GM12872 (cell line): ENCODE results near the gene ABCC11.

Source experiments
- TF ChIP-seq, protein P1 (sequence below): IDR thresholded peaks from 3 replicates; pipeline ENCODE4 v1.5.1; 2011; ENCODE audit warnings: low read depth, mild to moderate bottlenecking, low read length, moderate library complexity; ENCODE audit not compliant: insufficient read depth

ABCC11 gene

DNA sequence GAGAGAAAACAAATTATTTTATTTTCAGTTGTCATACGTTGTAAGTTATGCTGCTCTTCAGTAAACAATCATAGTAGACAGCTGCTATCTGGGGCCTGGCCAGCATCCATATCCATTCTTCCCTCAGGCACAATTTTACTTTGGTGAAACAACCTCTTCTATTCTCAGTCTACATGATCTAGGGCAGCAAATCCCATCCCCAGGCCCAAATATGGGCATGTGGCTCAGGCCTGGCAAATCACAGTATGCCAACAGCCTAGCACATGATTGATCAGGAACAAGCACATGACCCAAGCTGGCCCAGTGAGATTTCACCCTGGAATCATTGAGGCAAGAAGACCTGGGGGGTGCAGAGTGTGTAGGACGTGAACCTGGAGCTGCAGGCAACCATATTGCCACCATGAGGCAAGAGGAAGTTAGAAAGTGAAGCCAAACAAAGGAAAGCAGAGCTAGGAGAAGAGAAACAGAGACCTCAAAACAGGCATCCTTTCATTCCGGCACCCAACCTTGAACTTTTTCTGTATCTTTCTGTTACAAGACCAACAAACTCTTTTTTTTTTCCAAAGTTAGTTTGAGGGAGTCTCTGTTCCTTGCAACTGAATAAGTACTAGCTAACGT lies 81.3 kb downstream of the ABCC11 start:
- TF ChIP-seq, protein P1, sequence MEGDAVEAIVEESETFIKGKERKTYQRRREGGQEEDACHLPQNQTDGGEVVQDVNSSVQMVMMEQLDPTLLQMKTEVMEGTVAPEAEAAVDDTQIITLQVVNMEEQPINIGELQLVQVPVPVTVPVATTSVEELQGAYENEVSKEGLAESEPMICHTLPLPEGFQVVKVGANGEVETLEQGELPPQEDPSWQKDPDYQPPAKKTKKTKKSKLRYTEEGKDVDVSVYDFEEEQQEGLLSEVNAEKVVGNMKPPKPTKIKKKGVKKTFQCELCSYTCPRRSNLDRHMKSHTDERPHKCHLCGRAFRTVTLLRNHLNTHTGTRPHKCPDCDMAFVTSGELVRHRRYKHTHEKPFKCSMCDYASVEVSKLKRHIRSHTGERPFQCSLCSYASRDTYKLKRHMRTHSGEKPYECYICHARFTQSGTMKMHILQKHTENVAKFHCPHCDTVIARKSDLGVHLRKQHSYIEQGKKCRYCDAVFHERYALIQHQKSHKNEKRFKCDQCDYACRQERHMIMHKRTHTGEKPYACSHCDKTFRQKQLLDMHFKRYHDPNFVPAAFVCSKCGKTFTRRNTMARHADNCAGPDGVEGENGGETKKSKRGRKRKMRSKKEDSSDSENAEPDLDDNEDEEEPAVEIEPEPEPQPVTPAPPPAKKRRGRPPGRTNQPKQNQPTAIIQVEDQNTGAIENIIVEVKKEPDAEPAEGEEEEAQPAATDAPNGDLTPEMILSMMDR, result no peak

DNA sequence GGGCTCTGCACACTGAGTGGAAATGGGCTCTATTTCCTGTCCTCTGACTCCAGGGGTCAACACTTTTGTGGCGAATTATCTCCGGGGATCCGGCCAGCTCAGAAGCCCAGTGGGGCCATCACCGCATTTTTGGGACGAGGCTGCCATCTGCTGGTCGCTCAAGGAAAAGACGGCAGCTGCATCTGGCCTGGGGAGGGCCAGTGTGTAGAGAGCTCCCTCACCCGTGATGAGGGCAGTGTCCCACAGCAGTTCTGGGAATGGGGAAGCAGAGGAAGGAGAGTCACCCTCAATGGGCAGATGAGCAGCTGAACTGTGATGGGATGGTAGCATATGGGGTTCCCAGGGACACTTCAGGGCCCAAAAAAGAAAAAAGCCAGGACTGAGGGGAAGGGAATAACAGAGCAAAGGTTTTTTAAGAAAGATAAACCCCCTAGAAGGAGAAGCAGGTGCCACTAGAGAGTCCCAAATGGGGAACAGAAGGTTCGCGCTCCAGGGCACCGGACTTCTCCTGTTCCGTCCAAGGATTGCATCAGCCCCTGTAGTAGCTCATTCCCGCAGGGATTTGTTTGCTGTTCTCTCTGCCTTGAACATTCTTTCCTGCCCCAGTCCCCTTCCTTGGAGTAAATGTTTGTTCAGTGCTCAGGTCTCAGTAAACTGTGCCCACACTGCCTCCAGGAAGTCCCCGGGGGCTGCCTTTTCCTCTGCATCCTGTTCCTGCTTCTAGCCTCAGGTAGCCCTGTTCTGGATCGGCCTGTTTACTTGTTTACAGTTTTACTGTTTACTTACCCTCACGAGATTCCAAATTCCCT lies 82.2 kb downstream of the ABCC11 start:
- TF ChIP-seq, protein P1, result peak; percentile 86

DNA sequence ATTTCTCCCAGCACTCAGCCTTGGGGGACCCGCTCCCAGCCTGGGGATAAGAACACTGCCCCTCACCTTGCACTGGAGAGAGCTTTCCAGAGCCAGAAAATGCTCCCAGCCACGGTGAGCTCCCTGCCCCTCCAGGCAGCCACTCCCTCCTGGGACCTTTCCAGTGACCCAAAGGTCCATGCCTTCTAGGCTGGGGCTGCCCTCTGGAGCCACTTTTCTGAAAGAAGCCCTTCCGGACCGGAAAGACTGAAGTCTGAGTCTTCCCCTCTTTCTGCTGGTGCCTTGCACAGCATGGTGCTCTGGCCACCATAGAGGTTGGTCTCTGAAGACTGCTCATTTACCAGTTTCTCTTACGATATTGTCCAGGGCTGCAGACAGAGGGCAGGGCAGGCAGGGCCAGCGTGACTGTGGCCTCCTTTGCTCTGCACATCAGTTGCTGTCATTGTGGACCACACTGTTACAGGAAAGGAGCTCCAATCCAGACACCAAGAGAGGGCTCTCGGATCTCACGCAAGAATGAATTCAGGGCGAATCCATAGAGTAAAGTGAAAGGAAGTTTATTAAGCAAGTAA lies 84.4 kb downstream of the ABCC11 start:
- TF ChIP-seq, protein P1, result no peak

DNA sequence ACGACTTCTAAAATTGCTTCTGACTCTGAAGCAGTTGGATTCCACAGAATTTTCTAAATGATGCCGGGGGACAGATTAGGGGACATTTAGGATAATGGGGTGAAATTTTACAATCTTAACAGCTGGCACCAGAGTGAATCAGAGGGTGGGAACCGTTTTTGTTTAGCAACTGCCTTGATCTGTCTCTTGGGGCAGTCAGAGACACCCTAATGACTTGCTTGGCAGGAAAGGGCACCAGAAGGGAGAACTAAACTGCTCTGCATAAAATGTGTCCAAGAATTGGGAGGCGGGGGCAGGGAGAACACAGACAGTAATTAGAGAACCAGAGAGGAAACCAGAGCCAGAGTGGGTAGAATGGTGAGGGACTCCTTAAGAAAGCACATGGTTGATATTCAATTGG lies 85.4 kb downstream of the ABCC11 start:
- TF ChIP-seq, protein P1, result no peak

DNA sequence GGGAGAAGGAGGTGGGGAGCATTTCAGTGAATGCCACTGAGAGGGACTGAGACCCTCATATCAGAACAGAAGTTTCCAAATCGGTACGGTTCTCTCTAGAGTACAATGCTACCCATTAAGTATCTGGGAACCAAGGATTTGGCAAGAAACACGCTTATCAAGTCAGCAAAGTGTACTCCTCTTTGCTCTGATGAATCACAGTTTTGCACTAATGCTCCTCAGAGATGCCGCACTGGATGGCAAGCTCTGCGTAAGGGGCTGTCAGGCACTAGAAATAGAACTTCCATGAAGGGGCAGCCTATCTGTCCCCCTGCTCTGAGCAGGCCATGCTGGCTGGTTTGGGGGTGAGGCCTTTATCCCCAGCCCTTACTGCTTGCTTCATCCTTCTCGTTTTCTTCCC lies 86.8 kb downstream of the ABCC11 start:
- TF ChIP-seq, protein P1, result no peak

DNA sequence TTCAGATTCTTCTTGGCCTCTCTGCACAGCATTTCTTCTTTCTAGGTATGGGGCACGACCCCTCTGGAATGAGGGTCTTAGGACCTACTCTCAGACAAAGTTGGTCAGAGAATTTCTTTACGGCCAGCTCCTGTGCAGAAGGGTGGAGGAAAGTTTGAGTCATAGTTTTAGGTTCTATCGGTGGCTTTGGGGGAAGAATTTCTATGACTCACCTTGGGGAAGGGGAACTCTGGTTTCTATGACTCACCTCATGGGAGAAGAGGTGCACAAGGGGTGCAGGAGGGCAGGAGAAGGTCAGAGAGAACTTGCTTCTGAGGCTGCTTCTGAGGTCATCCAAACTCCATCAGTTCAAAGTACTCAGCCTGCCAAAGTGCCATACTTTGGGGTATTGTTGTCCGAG lies 89.0 kb downstream of the ABCC11 start:
- TF ChIP-seq, protein P1, result no peak

DNA sequence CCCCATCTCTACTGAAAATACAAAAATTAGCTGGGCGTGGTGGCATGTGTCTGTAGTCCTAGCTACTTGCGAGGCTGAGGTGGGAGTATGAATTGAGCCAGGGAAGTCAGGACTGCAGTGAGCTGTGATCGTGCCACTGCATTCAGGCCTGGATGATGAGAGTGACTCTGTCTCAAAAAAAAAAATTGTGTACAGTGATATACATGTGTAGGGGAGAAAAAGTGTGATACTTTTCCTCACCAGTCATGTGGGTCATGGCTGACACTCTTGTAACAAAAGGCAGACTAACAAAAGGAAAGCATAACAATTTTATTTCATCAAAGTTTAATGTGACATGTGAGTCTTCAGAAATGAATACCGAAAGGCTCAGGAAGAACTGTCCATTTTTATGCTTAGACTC lies 89.5 kb downstream of the ABCC11 start:
- TF ChIP-seq, protein P1, result no peak
